Activated gamma-delta T cell treated with Interleukin-2 at 50 U/mL for 16 hours (primary cell): ENCODE measurements around the gene NDUFS2.
"Not testable (repeated sequence)": the region's sequence is repeated elsewhere in the genome, so short reads cannot be mapped to it uniquely, and the experiment has no call there.

Source experiments
- DNase-seq: peaks from one replicate; pipeline ENCODE4 v3.0.0-alpha.2; 2020

The NDUFS2 gene

GRCh38 chr1:161222175-161223019, 20.2 kb downstream of the NDUFS2 start:
- no peak for DNase-seq

GRCh38 chr1:161223805-161224694, 21.9 kb downstream of the NDUFS2 start:
- DNase-seq = no peak

GRCh38 chr1:161224695-161225087, 22.5 kb downstream of the NDUFS2 start:
- not testable (repeated sequence) for DNase-seq

GRCh38 chr1:161225178-161225533, 23.0 kb downstream of the NDUFS2 start:
- no peak for DNase-seq

GRCh38 chr1:161225534-161226319, 23.6 kb downstream of the NDUFS2 start, which contains the start of gene TOMM40L:
TOMM40L (plus strand) TSS chr1:161226060; CDS start chr1:161226490, 430 bp downstream.
- peak; percentile 82 for DNase-seq

GRCh38 chr1:161226320-161226711, 24.1 kb downstream of the NDUFS2 start:
- no peak for DNase-seq

- no peak for DNase-seq
Observed at GRCh38 chr1:161226759-161227158, 24.6 kb downstream of the NDUFS2 start.

GRCh38 chr1:161227196-161227871, 25.2 kb downstream of the NDUFS2 start:
- DNase-seq = peak; percentile 93

GRCh38 chr1:161228032-161228431, 25.9 kb downstream of the NDUFS2 start:
- DNase-seq = no peak

- no peak for DNase-seq
Observed at GRCh38 chr1:161229896-161230295, 27.7 kb downstream of the NDUFS2 start.

GRCh38 chr1:161230762-161231161, 28.6 kb downstream of the NDUFS2 start:
- no peak for DNase-seq

- DNase-seq = no peak
Observed at GRCh38 chr1:161233102-161233501, 30.9 kb downstream of the NDUFS2 start.

GRCh38 chr1:161235957-161236775, 34.0 kb downstream of the NDUFS2 start:
- DNase-seq = no peak

GRCh38 chr1:161238039-161238473, 35.9 kb downstream of the NDUFS2 start, which contains the start of gene NR1I3:
NR1I3 (minus strand) TSS chr1:161238203; CDS start chr1:161236565, 1,638 bp downstream.
- no peak for DNase-seq

GRCh38 chr1:161241682-161242081, 39.5 kb downstream of the NDUFS2 start:
- DNase-seq = no peak

- DNase-seq = no peak
Observed at GRCh38 chr1:161242313-161242712, 40.1 kb downstream of the NDUFS2 start.

GRCh38 chr1:161244888-161245287, 42.7 kb downstream of the NDUFS2 start:
- no peak for DNase-seq

- DNase-seq = not testable (repeated sequence)
Observed at GRCh38 chr1:161250100-161250499, 47.9 kb downstream of the NDUFS2 start.

GRCh38 chr1:161250829-161251228, 48.7 kb downstream of the NDUFS2 start:
- DNase-seq = no peak

- DNase-seq = no peak
Observed at GRCh38 chr1:161251579-161251978, 49.4 kb downstream of the NDUFS2 start.

GRCh38 chr1:161255302-161255701, 53.1 kb downstream of the NDUFS2 start:
- not testable (repeated sequence) for DNase-seq
